Loucy (cell line): ENCODE results near the gene RPL19.

Source experiments
- H2AFZ ChIP-seq: fragments of 200-600 bp; sonication (generic); 2 replicates; pipeline ENCODE4 v1.6.0; 2016; ENCODE audit warnings: antibody characterized with exemption, mild to moderate bottlenecking, low read length, moderate library complexity
- H3F3A ChIP-seq: fragments of 200-600 bp; 2 replicates; pipeline ENCODE4 v1.6.0; 2016; ENCODE audit warnings: antibody characterized with exemption, low read depth, mild to moderate bottlenecking
- H3K27me3 ChIP-seq: fragments of 200-600 bp; sonication (generic); 2 replicates; pipeline ENCODE4 v1.6.1; 2014; ENCODE audit warnings: low read length, mild to moderate bottlenecking; ENCODE audit not compliant: insufficient read depth, poor library complexity, severe bottlenecking
- H3K36me3 ChIP-seq: fragments of 200-600 bp; sonication (generic); 2 replicates; pipeline ENCODE4 v1.6.1; 2016; ENCODE audit warnings: low read length; ENCODE audit not compliant: insufficient read depth
- H3K4me1 ChIP-seq: fragments of 200-600 bp; sonication (generic); 2 replicates; pipeline ENCODE4 v1.5.1; 2014; ENCODE audit warnings: low read length, mild to moderate bottlenecking; ENCODE audit not compliant: insufficient read depth, poor library complexity, severe bottlenecking
- H3K4me2 ChIP-seq: fragments of 200-600 bp; sonication (generic); 2 replicates; pipeline ENCODE4 v1.6.0; 2014; ENCODE audit warnings: antibody characterized with exemption, low read length, low read depth, mild to moderate bottlenecking; ENCODE audit not compliant: poor library complexity, severe bottlenecking
- H3K4me3 ChIP-seq: fragments of 200-600 bp; sonication (generic); 2 replicates; pipeline ENCODE4 v1.5.1; 2014; ENCODE audit warnings: low read length, mild to moderate bottlenecking, mixed read lengths; ENCODE audit not compliant: poor library complexity, severe bottlenecking
- H3K79me2 ChIP-seq: fragments of 200-600 bp; sonication (generic); 2 replicates; pipeline ENCODE4 v1.6.1; 2014; ENCODE audit warnings: low read length; ENCODE audit not compliant: insufficient read depth
- H3K9ac ChIP-seq: fragments of 200-600 bp; sonication (generic); 2 replicates; pipeline ENCODE4 v1.6.0; 2014; ENCODE audit warnings: mild to moderate bottlenecking, low read depth, low read length, moderate library complexity; ENCODE audit not compliant: poor library complexity, severe bottlenecking
- H3K9me2 ChIP-seq: fragments of 200-600 bp; sonication (generic); replicated peaks from 2 replicates; pipeline ENCODE4 v1.6.1; 2016; ENCODE audit warnings: low read depth, low read length, mixed read lengths
- H3K9me3 ChIP-seq: fragments of 200-600 bp; sonication (generic); 2 replicates; pipeline ENCODE4 v1.6.1; 2014; ENCODE audit warnings: mild to moderate bottlenecking, antibody characterized with exemption, low read length, low read depth; ENCODE audit not compliant: insufficient read depth
- H4K20me1 ChIP-seq: fragments of 200-600 bp; sonication (generic); 2 replicates; pipeline ENCODE4 v1.6.0; 2014; ENCODE audit warnings: antibody characterized with exemption, low read length, mild to moderate bottlenecking; ENCODE audit not compliant: insufficient read depth, poor library complexity, severe bottlenecking
- EZH2phosphoT487 ChIP-seq: fragments of 200-600 bp; IDR thresholded peaks from 2 replicates; pipeline ENCODE4 v1.6.1; 2018; ENCODE audit warnings: antibody characterized with exemption, mild to moderate bottlenecking, moderate library complexity, borderline replicate concordance
- TF ChIP-seq, protein P1 (sequence below): fragments of 200-600 bp; sonication (generic); conservative IDR thresholded peaks from 2 replicates; pipeline ENCODE4 v1.5.1; 2014; ENCODE audit warnings: mild to moderate bottlenecking, antibody characterized with exemption, low read length

RPL19 gene

GRCh38 chr17:39209317-39210092 is 9.4 kb downstream of the RPL19 start:
- no peak overlapping the region for H3K9ac ChIP-seq
- H2AFZ ChIP-seq, result no peak overlapping the region
- no peaks in the 10 kb centered on the region for H3K4me1 ChIP-seq
- no peak overlapping the region for H3K4me3 ChIP-seq
- peaks cover 5% of the 10 kb centered on the region for H4K20me1 ChIP-seq
- no peaks in the 10 kb centered on the region for H3K79me2 ChIP-seq
- no peak overlapping the region for H3K4me2 ChIP-seq
- H3K27me3 ChIP-seq, result no peaks in the 10 kb centered on the region
- H3K9me2 ChIP-seq, result no peaks in the 10 kb centered on the region
- peaks cover 7% of the 10 kb centered on the region; the same call in 1 of the 2 replicates for H3K36me3 ChIP-seq
- no peaks in the 10 kb centered on the region; the same call in 1 of the 2 replicates for H3F3A ChIP-seq
- no peak for TF ChIP-seq EZH2phosphoT487
- TF ChIP-seq, protein P1, sequence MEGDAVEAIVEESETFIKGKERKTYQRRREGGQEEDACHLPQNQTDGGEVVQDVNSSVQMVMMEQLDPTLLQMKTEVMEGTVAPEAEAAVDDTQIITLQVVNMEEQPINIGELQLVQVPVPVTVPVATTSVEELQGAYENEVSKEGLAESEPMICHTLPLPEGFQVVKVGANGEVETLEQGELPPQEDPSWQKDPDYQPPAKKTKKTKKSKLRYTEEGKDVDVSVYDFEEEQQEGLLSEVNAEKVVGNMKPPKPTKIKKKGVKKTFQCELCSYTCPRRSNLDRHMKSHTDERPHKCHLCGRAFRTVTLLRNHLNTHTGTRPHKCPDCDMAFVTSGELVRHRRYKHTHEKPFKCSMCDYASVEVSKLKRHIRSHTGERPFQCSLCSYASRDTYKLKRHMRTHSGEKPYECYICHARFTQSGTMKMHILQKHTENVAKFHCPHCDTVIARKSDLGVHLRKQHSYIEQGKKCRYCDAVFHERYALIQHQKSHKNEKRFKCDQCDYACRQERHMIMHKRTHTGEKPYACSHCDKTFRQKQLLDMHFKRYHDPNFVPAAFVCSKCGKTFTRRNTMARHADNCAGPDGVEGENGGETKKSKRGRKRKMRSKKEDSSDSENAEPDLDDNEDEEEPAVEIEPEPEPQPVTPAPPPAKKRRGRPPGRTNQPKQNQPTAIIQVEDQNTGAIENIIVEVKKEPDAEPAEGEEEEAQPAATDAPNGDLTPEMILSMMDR, result no peak
- no peaks in the 10 kb centered on the region for H3K9me3 ChIP-seq

- H3K4me3 ChIP-seq, result no peak overlapping the region
- H3K27me3 ChIP-seq, result no peaks in the 10 kb centered on the region
- no peak overlapping the region for H3K9ac ChIP-seq
- H3K4me2 ChIP-seq, result no peak overlapping the region
- no peaks in the 10 kb centered on the region for H3K9me2 ChIP-seq
- H3K4me1 ChIP-seq, result no peaks in the 10 kb centered on the region
- H2AFZ ChIP-seq, result no peak overlapping the region
- H3F3A ChIP-seq, result no peaks in the 10 kb centered on the region
- peaks cover 2% of the 10 kb centered on the region; the same call in 1 of the 2 replicates for H3K36me3 ChIP-seq
- no peaks in the 10 kb centered on the region for H3K79me2 ChIP-seq
- TF ChIP-seq EZH2phosphoT487, result no peak
- TF ChIP-seq, protein P1, result no peak
- H3K9me3 ChIP-seq, result no peaks in the 10 kb centered on the region
- H4K20me1 ChIP-seq, result peaks cover 2% of the 10 kb centered on the region
Observed at GRCh38 chr17:39210093-39210434, 10.0 kb downstream of the RPL19 start.

DNA sequence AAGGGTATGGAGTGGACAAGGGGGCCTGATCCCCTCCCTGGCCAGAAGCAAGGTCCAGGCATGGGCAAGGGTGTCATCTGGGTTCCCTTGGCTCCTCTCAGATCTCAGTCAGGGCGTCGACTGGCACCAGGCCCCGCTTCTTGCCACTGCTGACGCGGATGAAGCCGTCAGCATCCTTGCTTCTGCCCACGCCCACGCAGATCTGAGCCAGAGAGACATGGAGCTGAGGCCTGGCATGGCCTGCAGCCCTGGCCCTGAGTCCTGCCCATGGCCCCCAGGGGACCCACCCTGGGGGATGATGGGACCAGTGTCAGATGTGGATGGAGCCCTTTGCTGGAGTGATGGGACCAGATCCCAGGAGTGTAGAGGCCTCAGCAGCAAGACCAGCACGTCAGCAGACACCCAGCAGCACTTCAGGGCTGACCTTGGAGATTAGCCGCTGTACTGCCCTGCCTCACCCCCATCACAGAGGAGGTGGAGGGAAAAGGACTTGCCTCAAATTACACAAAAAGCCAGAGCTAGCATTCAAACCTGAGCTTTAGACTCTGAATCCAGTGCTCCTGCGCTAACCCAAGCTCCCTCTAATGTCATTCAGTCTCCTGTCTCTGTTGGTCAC is 12.2 kb downstream of the RPL19 start:
- Histone ChIP-seq H3F3A (no peaks in the 10 kb centered on the region), H4K20me1 (no peaks in the 10 kb centered on the region), H3K4me1 (no peaks in the 10 kb centered on the region), H3K4me3 (no peak overlapping the region), H3K4me2 (no peak overlapping the region), H2AFZ (no peak overlapping the region), H3K9ac (no peak overlapping the region), H3K9me2 (no peaks in the 10 kb centered on the region), H3K36me3 (no peaks in the 10 kb centered on the region), H3K27me3 (no peaks in the 10 kb centered on the region), H3K9me3 (no peaks in the 10 kb centered on the region), H3K79me2 (no peaks in the 10 kb centered on the region)
- TF ChIP-seq EZH2phosphoT487, result no peak
- TF ChIP-seq, protein P1, result no peak
